Loucy (cell line): Measurements from ENCODE around the gene ABCC3.

Experiments used
- EZH2phosphoT487 ChIP-seq: fragments of 200-600 bp; IDR thresholded peaks from 2 replicates; pipeline ENCODE4 v1.6.1; 2018; ENCODE audit warnings: antibody characterized with exemption, mild to moderate bottlenecking, moderate library complexity, borderline replicate concordance
- TF ChIP-seq, protein P1 (sequence below): fragments of 200-600 bp; sonication (generic); conservative IDR thresholded peaks from 2 replicates; pipeline ENCODE4 v1.5.1; 2014; ENCODE audit warnings: mild to moderate bottlenecking, antibody characterized with exemption, low read length

DNA sequence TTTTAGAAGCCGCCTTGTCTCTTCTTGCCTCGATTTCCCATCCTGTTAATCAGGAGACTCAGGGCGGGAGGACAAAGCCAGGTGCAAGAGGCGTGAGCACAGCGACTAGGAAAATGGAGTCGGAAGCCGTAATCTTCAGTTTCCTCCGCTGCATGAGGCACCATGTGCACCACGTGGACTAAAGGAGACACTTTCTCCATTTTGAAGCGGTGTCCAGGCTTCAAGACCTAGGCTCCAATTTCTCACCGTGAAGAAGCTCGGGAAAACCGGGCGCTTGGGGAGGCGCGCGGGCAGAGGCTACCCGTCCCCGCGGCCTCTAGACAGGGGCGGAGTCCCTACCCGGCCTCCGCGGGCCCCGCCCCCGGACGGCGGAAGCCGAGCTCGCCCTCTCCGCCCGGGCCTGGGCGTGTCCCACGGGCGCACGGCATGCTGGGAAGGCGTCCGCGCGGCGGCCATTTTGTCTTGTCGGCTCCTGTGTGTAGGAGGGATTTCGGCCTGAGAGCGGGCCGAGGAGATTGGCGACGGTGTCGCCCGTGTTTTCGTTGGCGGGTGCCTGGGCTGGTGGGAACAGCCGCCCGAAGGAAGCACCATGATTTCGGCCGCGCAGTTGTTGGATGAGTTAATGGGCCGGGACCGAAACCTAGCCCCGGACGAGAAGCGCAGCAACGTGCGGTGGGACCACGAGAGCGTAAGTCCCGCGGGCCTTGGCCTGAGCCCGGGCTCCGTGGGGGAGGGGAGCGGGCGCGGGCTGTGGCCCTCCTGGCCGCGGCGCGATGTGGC is 84.7 kb downstream of the ABCC3 start, which contains the start of gene LUC7L3:
- TF ChIP-seq, protein P1, sequence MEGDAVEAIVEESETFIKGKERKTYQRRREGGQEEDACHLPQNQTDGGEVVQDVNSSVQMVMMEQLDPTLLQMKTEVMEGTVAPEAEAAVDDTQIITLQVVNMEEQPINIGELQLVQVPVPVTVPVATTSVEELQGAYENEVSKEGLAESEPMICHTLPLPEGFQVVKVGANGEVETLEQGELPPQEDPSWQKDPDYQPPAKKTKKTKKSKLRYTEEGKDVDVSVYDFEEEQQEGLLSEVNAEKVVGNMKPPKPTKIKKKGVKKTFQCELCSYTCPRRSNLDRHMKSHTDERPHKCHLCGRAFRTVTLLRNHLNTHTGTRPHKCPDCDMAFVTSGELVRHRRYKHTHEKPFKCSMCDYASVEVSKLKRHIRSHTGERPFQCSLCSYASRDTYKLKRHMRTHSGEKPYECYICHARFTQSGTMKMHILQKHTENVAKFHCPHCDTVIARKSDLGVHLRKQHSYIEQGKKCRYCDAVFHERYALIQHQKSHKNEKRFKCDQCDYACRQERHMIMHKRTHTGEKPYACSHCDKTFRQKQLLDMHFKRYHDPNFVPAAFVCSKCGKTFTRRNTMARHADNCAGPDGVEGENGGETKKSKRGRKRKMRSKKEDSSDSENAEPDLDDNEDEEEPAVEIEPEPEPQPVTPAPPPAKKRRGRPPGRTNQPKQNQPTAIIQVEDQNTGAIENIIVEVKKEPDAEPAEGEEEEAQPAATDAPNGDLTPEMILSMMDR: no peak
- TF ChIP-seq EZH2phosphoT487: no peak
